Peyer's patch (tissue), 4 donors: ENCODE data around the gene STAU1. TPM values are rescaled to one million over a fixed set of nuclear protein-coding genes. Genes with fewer than 3 reads are reported as not detected.
"Not testable (repeated sequence)": the region's sequence is repeated elsewhere in the genome, so short reads cannot be mapped to it uniquely, and the experiment has no call there.

Source experiments
- DNase-seq, 3 donors: peaks; one replicate each; pipeline ENCODE4 v3.0.0-alpha.2; 2017 to 2019
- H3K27ac ChIP-seq, 4 donors: fragments of 200-600 bp; sonication (generic); one replicate each; pipeline ENCODE4 v1.5.1; 2016 to 2019
- H3K27me3 ChIP-seq, 2 donors: fragments of 200-600 bp; sonication (generic); one replicate each; pipeline ENCODE4 v1.5.1; 2019
- H3K36me3 ChIP-seq, 3 donors: fragments of 200-600 bp; sonication (generic); one replicate each; pipeline ENCODE4 v1.5.1; 2016 to 2019
- H3K4me1 ChIP-seq, 4 donors: fragments of 200-600 bp; sonication (generic); one replicate each; pipeline ENCODE4 v1.5.1; 2016 to 2019
- H3K4me3 ChIP-seq, 4 donors: fragments of 200-600 bp; sonication (generic); 1 replicate in 3 of 4; 2 replicates in 1 of 4; pipeline ENCODE4 v1.5.1; 2016 to 2019; ENCODE audit warnings: mild to moderate bottlenecking in 1 of 4
- H3K9me3 ChIP-seq, 4 donors: fragments of 200-600 bp; sonication (generic); one replicate each; pipeline ENCODE4 v1.5.1; 2016 to 2019; ENCODE audit warnings: mild to moderate bottlenecking in 1 of 4
- POLR2A ChIP-seq, 2 donors: fragments of 450-650 bp; IDR thresholded peaks; one replicate each; pipeline ENCODE4 v1.5.1; 2017; ENCODE audit warnings: antibody characterized with exemption in 2 of 2, mild to moderate bottlenecking in 2 of 2, moderate library complexity in 2 of 2
- total RNA-seq, 4 donors: library from RNA; depleted of rRNA; stranded (reverse); fragments of >200 nt; gene quantifications; one replicate each; pipeline ENCODE4 v1.1.0, GENCODE V29; 2016
- TF ChIP-seq, protein P1 (sequence below), 6 experiments: fragments of 450-650 bp in 4 of 6; fragments of 200-600 bp in 2 of 6; sonication (generic) in 1 of 6; IDR thresholded peaks; one replicate each; pipeline ENCODE4 v1.5.1; 2017 to 2019; ENCODE audit warnings: antibody characterized with exemption in 6 of 6, mild to moderate bottlenecking in 3 of 6, moderate library complexity in 1 of 6

Gene STAU1
- total RNA-seq, 4 donors from 2014 or later: 58.6 to 82.4 (median 75.2) TPM

DNA sequence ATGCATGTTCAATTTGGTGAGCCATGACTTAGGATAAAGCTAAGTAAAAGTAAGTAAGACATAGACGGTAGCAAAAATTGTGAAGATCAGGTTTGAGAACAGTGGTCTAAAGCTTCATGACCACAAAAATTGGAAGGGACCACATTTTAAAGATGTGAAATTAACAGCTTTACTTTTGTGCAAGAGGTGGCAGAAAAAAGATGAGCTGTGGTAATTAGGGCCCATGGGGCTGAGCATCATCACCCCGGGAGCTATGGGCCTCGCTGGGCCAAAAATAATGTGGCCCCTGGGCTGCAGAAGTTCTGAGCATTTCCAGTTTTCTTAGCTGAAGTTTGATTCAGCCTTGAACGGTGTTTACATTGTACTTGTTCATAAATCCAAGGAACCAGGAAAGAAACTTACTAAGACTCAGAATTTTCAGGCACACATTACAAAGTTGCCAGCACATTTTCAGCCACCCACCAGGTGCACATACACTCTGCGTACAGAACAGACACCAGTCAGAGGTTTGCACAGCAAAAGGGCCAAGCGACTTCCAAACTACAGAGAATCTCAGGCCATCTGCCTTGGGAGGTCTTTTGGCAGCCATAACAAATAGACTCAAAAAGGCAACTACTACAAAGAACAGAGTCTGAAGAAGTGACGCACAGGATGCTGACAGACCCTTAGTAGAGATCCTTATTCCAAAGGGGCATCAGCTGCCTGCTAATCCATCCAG is 84.3 kb downstream of the STAU1 start:
- Histone ChIP-seq H3K4me1 (no peaks in the 10 kb centered on the region), H3K9me3 (no peaks in the 10 kb centered on the region), H3K27me3 (no peaks in the 10 kb centered on the region), H3K27ac (no peak overlapping the region), H3K4me3 (no peak overlapping the region), H3K36me3 (peaks cover 0 to 30% (median 0%) of the 10 kb centered on the region in 3 donors)
- TF ChIP-seq, protein P1, sequence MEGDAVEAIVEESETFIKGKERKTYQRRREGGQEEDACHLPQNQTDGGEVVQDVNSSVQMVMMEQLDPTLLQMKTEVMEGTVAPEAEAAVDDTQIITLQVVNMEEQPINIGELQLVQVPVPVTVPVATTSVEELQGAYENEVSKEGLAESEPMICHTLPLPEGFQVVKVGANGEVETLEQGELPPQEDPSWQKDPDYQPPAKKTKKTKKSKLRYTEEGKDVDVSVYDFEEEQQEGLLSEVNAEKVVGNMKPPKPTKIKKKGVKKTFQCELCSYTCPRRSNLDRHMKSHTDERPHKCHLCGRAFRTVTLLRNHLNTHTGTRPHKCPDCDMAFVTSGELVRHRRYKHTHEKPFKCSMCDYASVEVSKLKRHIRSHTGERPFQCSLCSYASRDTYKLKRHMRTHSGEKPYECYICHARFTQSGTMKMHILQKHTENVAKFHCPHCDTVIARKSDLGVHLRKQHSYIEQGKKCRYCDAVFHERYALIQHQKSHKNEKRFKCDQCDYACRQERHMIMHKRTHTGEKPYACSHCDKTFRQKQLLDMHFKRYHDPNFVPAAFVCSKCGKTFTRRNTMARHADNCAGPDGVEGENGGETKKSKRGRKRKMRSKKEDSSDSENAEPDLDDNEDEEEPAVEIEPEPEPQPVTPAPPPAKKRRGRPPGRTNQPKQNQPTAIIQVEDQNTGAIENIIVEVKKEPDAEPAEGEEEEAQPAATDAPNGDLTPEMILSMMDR (IDR thresholded peaks at IDR 0.05): no peak
- no peak for TF ChIP-seq POLR2A (IDR thresholded peaks at IDR 0.05)
- no peak for DNase-seq

DNA sequence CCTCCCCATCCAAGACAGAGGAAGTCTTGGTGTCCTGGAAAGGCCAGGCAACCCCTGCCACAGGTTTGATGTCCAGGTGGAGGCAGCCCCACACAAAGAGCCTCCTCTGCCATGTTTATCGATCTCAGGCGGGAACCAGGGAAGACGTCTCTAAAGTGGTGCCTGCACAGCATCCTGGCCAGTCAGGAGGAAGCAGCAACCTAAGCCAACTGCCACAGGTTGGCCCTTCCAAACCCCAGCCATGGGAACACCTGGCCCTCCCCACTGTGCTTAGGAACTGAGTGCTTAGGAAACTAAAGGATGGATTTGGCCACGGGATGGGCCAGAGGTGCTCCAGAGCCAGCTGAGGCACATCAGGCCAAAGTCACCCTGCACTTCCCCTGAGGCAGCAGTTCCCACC is 85.1 kb downstream of the STAU1 start:
- Histone ChIP-seq H3K4me1 (no peaks in the 10 kb centered on the region), H3K9me3 (no peaks in the 10 kb centered on the region), H3K27me3 (no peaks in the 10 kb centered on the region), H3K27ac (no peak overlapping the region), H3K36me3 (peaks cover 0 to 33% (median 0%) of the 10 kb centered on the region in 3 donors), H3K4me3 (no peak overlapping the region)
- TF ChIP-seq, protein P1 (IDR thresholded peaks at IDR 0.05): no peak
- no peak for TF ChIP-seq POLR2A (IDR thresholded peaks at IDR 0.05)
- no peak for DNase-seq

DNA sequence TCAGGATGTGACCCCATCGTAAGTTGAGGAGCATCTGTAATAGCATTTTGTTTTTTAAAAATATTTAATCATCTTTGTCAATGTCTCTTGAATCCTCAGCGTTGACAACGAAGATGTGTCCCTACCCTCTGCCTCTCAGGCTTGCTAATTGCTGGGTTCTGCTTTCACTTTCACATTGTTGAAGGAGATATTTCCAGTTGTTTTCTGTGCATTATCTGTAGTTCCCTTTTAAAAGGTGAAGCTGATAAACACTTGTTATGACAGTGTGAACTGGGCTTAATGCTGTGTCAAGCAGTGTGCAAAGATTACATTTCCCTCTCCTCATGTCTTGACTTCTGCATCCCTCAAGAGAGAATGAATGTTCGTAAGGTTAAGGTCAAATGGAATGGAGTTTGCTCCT is 87.2 kb downstream of the STAU1 start:
- TF ChIP-seq, protein P1 (IDR thresholded peaks at IDR 0.05): no peak
- TF ChIP-seq POLR2A (IDR thresholded peaks at IDR 0.05): no peak
- H3K27me3 ChIP-seq: no peaks in the 10 kb centered on the region
- no peak for DNase-seq
- H3K4me3 ChIP-seq: no peak overlapping the region
- H3K9me3 ChIP-seq: no peaks in the 10 kb centered on the region
- peaks cover 0 to 43% (median 0%) of the 10 kb centered on the region in 3 donors for H3K36me3 ChIP-seq
- peak overlapping the region in 1 of 4 donors; percentile 2 for H3K27ac ChIP-seq
- no peaks in the 10 kb centered on the region for H3K4me1 ChIP-seq

DNA sequence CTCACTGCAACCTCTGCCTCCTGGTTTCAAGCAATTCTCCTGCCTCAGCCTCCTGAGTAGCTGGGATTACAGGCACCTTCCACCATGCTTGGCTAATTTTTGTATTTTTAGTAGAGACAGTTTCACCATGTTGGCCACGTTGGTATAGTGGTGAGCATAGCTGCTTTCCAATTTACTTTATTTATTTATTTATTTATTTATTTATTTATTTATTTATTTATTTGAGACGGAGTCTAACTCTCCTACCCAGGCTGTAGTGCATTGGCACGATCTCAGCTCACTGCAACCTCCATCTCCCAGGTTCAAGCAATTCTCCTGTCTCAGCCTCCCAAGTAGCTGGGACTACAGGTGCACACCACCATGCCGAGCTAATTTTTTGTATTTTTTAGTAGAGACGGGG is 87.8 kb downstream of the STAU1 start:
- not testable (repeated sequence) for H3K27ac ChIP-seq, H3K4me3 ChIP-seq, DNase-seq, H3K27me3 ChIP-seq, H3K9me3 ChIP-seq, H3K4me1 ChIP-seq
- H3K36me3 ChIP-seq: peaks cover 0 to 50% (median 0%) of the 10 kb centered on the region in 3 donors

DNA sequence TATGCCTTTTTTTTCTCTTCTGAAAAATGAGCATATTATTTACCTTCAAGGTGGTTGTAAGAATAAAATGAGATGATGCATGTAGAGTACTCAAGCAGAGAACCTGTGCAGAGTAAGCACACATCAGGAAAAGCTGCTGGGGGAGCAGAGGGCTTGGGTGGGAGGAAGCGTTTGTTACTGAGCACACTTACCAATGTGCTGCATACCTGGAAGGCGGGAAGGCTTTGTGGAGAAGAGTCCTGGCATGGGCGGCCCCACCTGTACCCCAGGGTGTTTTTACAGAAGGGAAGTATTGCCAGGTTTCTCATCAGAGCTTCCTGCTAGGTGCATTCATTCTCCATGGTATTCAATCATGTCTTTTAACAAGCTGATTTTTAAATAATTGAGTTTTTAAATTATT is 89.1 kb downstream of the STAU1 start:
- peaks cover 0 to 53% (median 0%) of the 10 kb centered on the region in 3 donors for H3K36me3 ChIP-seq
- no peaks in the 10 kb centered on the region for H3K9me3 ChIP-seq
- H3K4me3 ChIP-seq: no peak overlapping the region
- no peaks in the 10 kb centered on the region for H3K4me1 ChIP-seq
- no peak for DNase-seq
- TF ChIP-seq POLR2A (IDR thresholded peaks at IDR 0.05): no peak
- TF ChIP-seq, protein P1 (IDR thresholded peaks at IDR 0.05): no peak
- H3K27ac ChIP-seq: no peak overlapping the region
- no peaks in the 10 kb centered on the region for H3K27me3 ChIP-seq

DNA sequence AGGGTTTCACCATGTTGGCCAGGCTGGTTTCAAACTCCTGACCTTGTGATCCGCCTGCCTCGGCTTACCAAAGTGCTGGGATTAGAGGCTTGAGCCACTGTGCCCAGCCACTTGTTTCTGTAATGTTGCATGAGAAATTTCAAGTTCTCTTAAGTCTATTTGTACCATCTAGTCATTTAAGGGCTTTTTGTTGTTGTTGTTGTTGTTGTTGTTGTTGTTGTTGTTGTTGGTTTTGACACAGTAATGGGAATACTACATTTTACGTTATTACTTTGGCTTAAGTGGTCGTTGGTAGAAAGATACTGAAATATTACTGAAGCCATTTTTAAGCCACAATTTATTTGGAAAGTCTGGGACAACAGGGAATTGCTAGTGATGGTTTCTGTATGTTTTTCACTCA is 90.0 kb downstream of the STAU1 start:
- Histone ChIP-seq H3K27me3 (no peaks in the 10 kb centered on the region), H3K36me3 (peaks cover 0 to 54% (median 0%) of the 10 kb centered on the region in 3 donors), H3K9me3 (no peaks in the 10 kb centered on the region), H3K4me1 (no peaks in the 10 kb centered on the region), H3K4me3 (no peak overlapping the region), H3K27ac (no peak overlapping the region)
- TF ChIP-seq POLR2A (IDR thresholded peaks at IDR 0.05): no peak
- TF ChIP-seq, protein P1 (IDR thresholded peaks at IDR 0.05): no peak
- DNase-seq: no peak
